DOHH2 (cell line): ENCODE results near the gene ZW10.

ENCODE experiments used
- H3F3A ChIP-seq: fragments of 200-600 bp; sonication (generic), shearing (Covaris generic); 2 replicates; pipeline ENCODE4 v1.6.0; 2016; ENCODE audit warnings: antibody characterized with exemption, mild to moderate bottlenecking; ENCODE audit not compliant: control insufficient read depth, insufficient read depth
- H3K27ac ChIP-seq: fragments of 200-600 bp; sonication (generic); 2 replicates; pipeline ENCODE4 v1.5.1; 2014; ENCODE audit warnings: low read depth, mild to moderate bottlenecking, low read length, moderate library complexity
- H3K27me3 ChIP-seq: fragments of 200-600 bp; sonication (generic); 2 replicates; pipeline ENCODE4 v1.6.1; 2014; ENCODE audit warnings: mild to moderate bottlenecking, low read length, mixed read lengths; ENCODE audit not compliant: control insufficient read depth
- H3K36me3 ChIP-seq: fragments of 200-600 bp; sonication (generic); 2 replicates; pipeline ENCODE4 v1.6.1; 2014; ENCODE audit warnings: mild to moderate bottlenecking, low read length, moderate library complexity, mixed read lengths; ENCODE audit not compliant: control insufficient read depth
- H3K4me1 ChIP-seq: fragments of 200-600 bp; sonication (generic); 2 replicates; pipeline ENCODE4 v1.6.1; 2014; ENCODE audit warnings: mild to moderate bottlenecking, low read length, mixed read lengths; ENCODE audit not compliant: control insufficient read depth
- H3K4me2 ChIP-seq: fragments of 200-600 bp; sonication (generic); 2 replicates; pipeline ENCODE4 v1.6.0; 2014; ENCODE audit warnings: mild to moderate bottlenecking, low read length, moderate library complexity
- H3K4me3 ChIP-seq: fragments of 200-600 bp; sonication (generic); 2 replicates; pipeline ENCODE4 v1.5.1; 2014; ENCODE audit warnings: mild to moderate bottlenecking, low read length, mixed read lengths
- H3K79me2 ChIP-seq: fragments of 200-600 bp; sonication (generic); 2 replicates; pipeline ENCODE4 v1.6.1; 2014; ENCODE audit warnings: mild to moderate bottlenecking, low read length, mixed read lengths; ENCODE audit not compliant: control insufficient read depth
- H3K9me2 ChIP-seq: fragments of 200-600 bp; sonication (generic); replicated peaks from 2 replicates; pipeline ENCODE4 v1.6.1; 2014; ENCODE audit warnings: mild to moderate bottlenecking, low read length, mixed read lengths; ENCODE audit not compliant: control insufficient read depth
- H3K9me3 ChIP-seq: fragments of 200-600 bp; sonication (generic); 2 replicates; pipeline ENCODE4 v1.6.1; 2014; ENCODE audit warnings: antibody characterized with exemption, low read length, mixed read lengths; ENCODE audit not compliant: control insufficient read depth, insufficient read depth
- H4K20me1 ChIP-seq: fragments of 200-600 bp; sonication (generic); 2 replicates; pipeline ENCODE4 v1.6.0; 2014; ENCODE audit warnings: low read depth, mild to moderate bottlenecking, antibody characterized with exemption, low read length, moderate library complexity; ENCODE audit not compliant: control insufficient read depth, insufficient read depth
- CTCF ChIP-seq: fragments of 200-600 bp; sonication (generic); IDR thresholded peaks from one replicate; pipeline ENCODE4 v1.5.1; 2014; ENCODE audit warnings: antibody characterized with exemption, mild to moderate bottlenecking, low read depth, low read length; ENCODE audit not compliant: poor library complexity, severe bottlenecking
- EZH2phosphoT487 ChIP-seq: fragments of 200-600 bp; sonication (generic); IDR thresholded peaks from 2 replicates; pipeline ENCODE4 v1.6.1; 2017; ENCODE audit warnings: borderline replicate concordance, mild to moderate bottlenecking, antibody characterized with exemption, low read length, moderate library complexity, mixed read lengths

Gene ZW10

GRCh38 chr11:113683481-113684046 lies 89.9 kb downstream of the ZW10 start:
- H3K4me1 ChIP-seq, result no peaks in the 10 kb centered on the region
- H3K27ac ChIP-seq, result no peak overlapping the region
- TF ChIP-seq EZH2phosphoT487, result no peak
- TF ChIP-seq CTCF, result no peak
- H3K9me3 ChIP-seq, result no peaks in the 10 kb centered on the region
- H3K79me2 ChIP-seq, result no peaks in the 10 kb centered on the region
- no peaks in the 10 kb centered on the region for H3K36me3 ChIP-seq
- H3K4me3 ChIP-seq, result no peak overlapping the region
- no peaks in the 10 kb centered on the region for H3K27me3 ChIP-seq
- H3F3A ChIP-seq, result no peaks in the 10 kb centered on the region
- H3K9me2 ChIP-seq, result no peaks in the 10 kb centered on the region
- no peak overlapping the region for H3K4me2 ChIP-seq
- no peaks in the 10 kb centered on the region for H4K20me1 ChIP-seq
